ACC112 (cell line): ENCODE data around the gene HBG1.

Experiments used
- H2AFZ ChIP-seq: fragments of 200-600 bp; sonication (generic); one replicate; pipeline ENCODE4 v1.6.0; 2017; ENCODE audit warnings: antibody characterized with exemption, low read length; ENCODE audit not compliant: unreplicated experiment
- H3K27ac ChIP-seq: fragments of 200-600 bp; sonication (generic); 2 replicates; pipeline ENCODE4 v1.5.1; 2014; ENCODE audit warnings: low read depth, mild to moderate bottlenecking, antibody characterized with exemption, low read length, moderate library complexity
- H3K27me3 ChIP-seq: fragments of 200-600 bp; sonication (generic); 2 replicates; pipeline ENCODE4 v1.6.1; 2014; ENCODE audit warnings: mild to moderate bottlenecking, antibody characterized with exemption, low read length, moderate library complexity, mixed read lengths; ENCODE audit not compliant: insufficient read depth
- H3K36me3 ChIP-seq: fragments of 200-600 bp; sonication (generic); 2 replicates; pipeline ENCODE4 v1.6.1; 2016; ENCODE audit warnings: mild to moderate bottlenecking, antibody characterized with exemption, low read length, moderate library complexity, mixed read lengths; ENCODE audit not compliant: insufficient read depth
- H3K4me1 ChIP-seq: fragments of 200-600 bp; sonication (generic); one replicate; pipeline ENCODE4 v1.6.1; 2016; ENCODE audit warnings: low read length, mixed read lengths; ENCODE audit not compliant: insufficient read depth, unreplicated experiment, control insufficient read depth
- H3K4me3 ChIP-seq: fragments of 200-600 bp; sonication (generic); 2 replicates; pipeline ENCODE4 v1.5.1; 2014; ENCODE audit warnings: mild to moderate bottlenecking, low read depth, low read length
- H3K79me2 ChIP-seq: fragments of 200-600 bp; sonication (generic); one replicate; pipeline ENCODE4 v1.6.0; 2016; ENCODE audit warnings: low read length; ENCODE audit not compliant: control insufficient read depth, unreplicated experiment, insufficient read depth

HBG1 gene

GRCh38 chr11:5235364-5236095 lies 14.1 kb downstream of the HBG1 start:
- no peak overlapping the region for H3K4me3 ChIP-seq
- no peaks in the 10 kb centered on the region for H3K79me2 ChIP-seq
- no peak overlapping the region for H2AFZ ChIP-seq
- no peak overlapping the region for H3K27ac ChIP-seq
- no peaks in the 10 kb centered on the region for H3K27me3 ChIP-seq
- H3K4me1 ChIP-seq, result no peaks in the 10 kb centered on the region
- no peaks in the 10 kb centered on the region for H3K36me3 ChIP-seq

- Histone ChIP-seq H3K79me2 (no peaks in the 10 kb centered on the region), H3K4me1 (no peaks in the 10 kb centered on the region), H2AFZ (no peak within 1 kb of the TSS), H3K36me3 (no peaks in the 10 kb centered on the region), H3K27ac (no peak within 1 kb of the TSS), H3K4me3 (no peak within 1 kb of the TSS), H3K27me3 (no peaks in the 10 kb centered on the region)
Observed at GRCh38 chr11:5234381-5234834, 15.2 kb downstream of the HBG1 start, which contains the start of gene HBD. Gene HBD, minus strand, starts transcription at chr11:5234483. Its CDS starts 50 bp downstream, at chr11:5234433.

GRCh38 chr11:5233307-5233706 lies 16.4 kb downstream of the HBG1 start:
- Histone ChIP-seq H3K36me3 (no peaks in the 10 kb centered on the region), H3K79me2 (no peaks in the 10 kb centered on the region), H2AFZ (no peak overlapping the region), H3K27me3 (no peaks in the 10 kb centered on the region), H3K4me3 (no peak overlapping the region), H3K27ac (no peak overlapping the region), H3K4me1 (no peaks in the 10 kb centered on the region)

GRCh38 chr11:5232821-5233220 lies 16.8 kb downstream of the HBG1 start:
- Histone ChIP-seq H3K36me3 (no peaks in the 10 kb centered on the region), H2AFZ (no peak overlapping the region), H3K27ac (no peak overlapping the region), H3K27me3 (no peaks in the 10 kb centered on the region), H3K4me3 (no peak overlapping the region), H3K4me1 (no peaks in the 10 kb centered on the region), H3K79me2 (no peaks in the 10 kb centered on the region)

GRCh38 chr11:5232176-5232575 lies 17.5 kb downstream of the HBG1 start:
- Histone ChIP-seq H3K4me1 (no peaks in the 10 kb centered on the region), H3K79me2 (no peaks in the 10 kb centered on the region), H3K27me3 (no peaks in the 10 kb centered on the region), H2AFZ (no peak overlapping the region), H3K36me3 (no peaks in the 10 kb centered on the region), H3K27ac (no peak overlapping the region), H3K4me3 (no peak overlapping the region)

GRCh38 chr11:5231111-5231510 lies 18.5 kb downstream of the HBG1 start:
- Histone ChIP-seq H2AFZ (no peak overlapping the region), H3K4me1 (no peaks in the 10 kb centered on the region), H3K79me2 (no peaks in the 10 kb centered on the region), H3K27me3 (no peaks in the 10 kb centered on the region), H3K36me3 (no peaks in the 10 kb centered on the region), H3K27ac (no peak overlapping the region), H3K4me3 (no peak overlapping the region)

GRCh38 chr11:5230266-5230665 lies 19.4 kb downstream of the HBG1 start:
- Histone ChIP-seq H3K4me1 (no peaks in the 10 kb centered on the region), H2AFZ (no peak overlapping the region), H3K4me3 (no peak overlapping the region), H3K27me3 (no peaks in the 10 kb centered on the region), H3K36me3 (no peaks in the 10 kb centered on the region), H3K27ac (no peak overlapping the region), H3K79me2 (no peaks in the 10 kb centered on the region)

GRCh38 chr11:5229796-5230195 lies 19.9 kb downstream of the HBG1 start:
- H3K36me3 ChIP-seq, result no peaks in the 10 kb centered on the region
- no peaks in the 10 kb centered on the region for H3K27me3 ChIP-seq
- H3K4me1 ChIP-seq, result no peaks in the 10 kb centered on the region
- no peaks in the 10 kb centered on the region for H3K79me2 ChIP-seq
- H2AFZ ChIP-seq, result no peak overlapping the region
- H3K27ac ChIP-seq, result no peak overlapping the region
- H3K4me3 ChIP-seq, result no peak overlapping the region

GRCh38 chr11:5229356-5229755 lies 20.3 kb downstream of the HBG1 start:
- Histone ChIP-seq H3K4me1 (no peaks in the 10 kb centered on the region), H2AFZ (no peak overlapping the region), H3K36me3 (no peaks in the 10 kb centered on the region), H3K27ac (no peak overlapping the region), H3K27me3 (no peaks in the 10 kb centered on the region), H3K4me3 (no peak overlapping the region), H3K79me2 (no peaks in the 10 kb centered on the region)

- Histone ChIP-seq H3K4me3 (no peak overlapping the region), H3K36me3 (no peaks in the 10 kb centered on the region), H3K27me3 (no peaks in the 10 kb centered on the region), H3K4me1 (no peaks in the 10 kb centered on the region), H2AFZ (no peak overlapping the region), H3K27ac (no peak overlapping the region), H3K79me2 (no peaks in the 10 kb centered on the region)
Observed at GRCh38 chr11:5228124-5228523, 21.5 kb downstream of the HBG1 start.

GRCh38 chr11:5227681-5228080 lies 22.0 kb downstream of the HBG1 start:
- no peak overlapping the region for H3K4me3 ChIP-seq
- H3K27me3 ChIP-seq, result no peaks in the 10 kb centered on the region
- H3K36me3 ChIP-seq, result no peaks in the 10 kb centered on the region
- H3K4me1 ChIP-seq, result no peaks in the 10 kb centered on the region
- no peak overlapping the region for H3K27ac ChIP-seq
- no peaks in the 10 kb centered on the region for H3K79me2 ChIP-seq
- no peak overlapping the region for H2AFZ ChIP-seq
